ENCODE measurements around the gene DHX15. TPM values are rescaled to one million over a fixed set of nuclear protein-coding genes. Genes with fewer than 3 reads are reported as not detected.

The DHX15 gene
- total RNA-seq, 1 experiment from 2014 or later = 240 TPM

GRCh38 chr4:24613502-24613901 lies 29.1 kb upstream of the DHX15 start:
- no peak overlapping the region for H3K27ac Mint-ChIP-seq
- POLR2A ChIA-PET = no interaction called here
- H3K4me3 Mint-ChIP-seq = no peak overlapping the region
- peaks cover 5% of the 10 kb centered on the region for H3K9me3 Mint-ChIP-seq
- TF ChIP-seq MXD4 (CRISPR knock-in tag; IDR thresholded peaks at IDR 0.05; ENCODE audit: borderline replicate concordance) = no peak
- no peak for TF ChIP-seq ZBTB43 (CRISPR knock-in tag; IDR thresholded peaks at IDR 0.05)
- DNase-seq (ENCODE audit: low spot score) = no peak
- H3K36me3 Mint-ChIP-seq = no peaks in the 10 kb centered on the region
- no peak for ATAC-seq
- CTCF ChIA-PET = interaction anchor here (0.7 kb wide), 1 partner anchor 9 kb away, joined by 7 read pairs; no protein-coding TSS in a partner anchor
- no peaks in the 10 kb centered on the region for H3K27me3 Mint-ChIP-seq (ENCODE audit: low read depth)
- H3K4me1 Mint-ChIP-seq = no peaks in the 10 kb centered on the region

GRCh38 chr4:24611575-24611974 lies 27.2 kb upstream of the DHX15 start:
- H3K4me3 Mint-ChIP-seq = no peak overlapping the region
- TF ChIP-seq NFYB (CRISPR knock-in tag; conservative IDR thresholded peaks at IDR 0.05; ENCODE audit: low read depth) (no peak), ZBTB21 (CRISPR knock-in tag; IDR thresholded peaks at IDR 0.05; ENCODE audit: borderline replicate concordance) (no peak), ATF3 (CRISPR knock-in tag; conservative IDR thresholded peaks at IDR 0.05) (no peak), NR2C2 (CRISPR knock-in tag; IDR thresholded peaks at IDR 0.05) (no peak), KAT7 (CRISPR knock-in tag; IDR thresholded peaks at IDR 0.05; ENCODE audit: borderline replicate concordance) (no peak)
- H3K9me3 Mint-ChIP-seq = peaks cover 8% of the 10 kb centered on the region
- DNase-seq (ENCODE audit: low spot score) = no peak
- no peaks in the 10 kb centered on the region for H3K27me3 Mint-ChIP-seq (ENCODE audit: low read depth)
- H3K27ac Mint-ChIP-seq = no peak overlapping the region
- H3K4me1 Mint-ChIP-seq = no peaks in the 10 kb centered on the region
- POLR2A ChIA-PET = no interaction called here
- ATAC-seq = no peak
- no peaks in the 10 kb centered on the region for H3K36me3 Mint-ChIP-seq
- CTCF ChIA-PET = no interaction called here

GRCh38 chr4:24607334-24607733 lies 23.0 kb upstream of the DHX15 start:
- Mint-ChIP-seq H3K4me1 (peaks cover 18% of the 10 kb centered on the region), H3K9me3 (peaks cover 8% of the 10 kb centered on the region), H3K36me3 (no peaks in the 10 kb centered on the region), H3K4me3 (no peak overlapping the region), H3K27me3 (ENCODE audit: low read depth) (no peaks in the 10 kb centered on the region), H3K27ac (no peak overlapping the region)
- POLR2A ChIA-PET = no interaction called here
- ATAC-seq (no peak), DNase-seq (ENCODE audit: low spot score) (no peak)
- no peak for TF ChIP-seq E2F4 (CRISPR knock-in tag; IDR thresholded peaks at IDR 0.05; ENCODE audit: borderline replicate concordance, low read depth)
- TF ChIP-seq RORB (CRISPR knock-in tag; IDR thresholded peaks at IDR 0.05) = no peak
- no peak for TF ChIP-seq TCF7 (CRISPR knock-in tag; IDR thresholded peaks at IDR 0.05; ENCODE audit: low read depth)
- TF ChIP-seq GABPB1 (CRISPR knock-in tag; IDR thresholded peaks at IDR 0.05) = no peak
- TF ChIP-seq ARID4B (CRISPR knock-in tag; IDR thresholded peaks at IDR 0.05; ENCODE audit: borderline replicate concordance) = no peak
- no peak for TF ChIP-seq NFYB (CRISPR knock-in tag; conservative IDR thresholded peaks at IDR 0.05; ENCODE audit: low read depth)
- no peak for TF ChIP-seq JUN (CRISPR knock-in tag; IDR thresholded peaks at IDR 0.05)
- no peak for TF ChIP-seq SOX15 (CRISPR knock-in tag; IDR thresholded peaks at IDR 0.05)
- CTCF ChIA-PET = no interaction called here
